HFF-Myc (cell line): ENCODE results near the gene KLHL29.

Source experiments
- DNase-seq: peaks from one replicate; pipeline ENCODE4 v3.0.0-alpha.2; 2011; ENCODE audit warnings: low read depth; ENCODE audit errors: extremely low read depth
- H3K4me3 ChIP-seq: replicated peaks from 2 replicates; pipeline ENCODE4 v1.5.1; 2011; ENCODE audit warnings: low read depth, mild to moderate bottlenecking, control low read depth, low read length
- CTCF ChIP-seq: IDR thresholded peaks from 2 replicates; pipeline ENCODE4 v1.5.1; 2012; ENCODE audit warnings: mild to moderate bottlenecking, low read depth, low read length, control low read depth; ENCODE audit errors: missing control alignments

Gene KLHL29

DNA sequence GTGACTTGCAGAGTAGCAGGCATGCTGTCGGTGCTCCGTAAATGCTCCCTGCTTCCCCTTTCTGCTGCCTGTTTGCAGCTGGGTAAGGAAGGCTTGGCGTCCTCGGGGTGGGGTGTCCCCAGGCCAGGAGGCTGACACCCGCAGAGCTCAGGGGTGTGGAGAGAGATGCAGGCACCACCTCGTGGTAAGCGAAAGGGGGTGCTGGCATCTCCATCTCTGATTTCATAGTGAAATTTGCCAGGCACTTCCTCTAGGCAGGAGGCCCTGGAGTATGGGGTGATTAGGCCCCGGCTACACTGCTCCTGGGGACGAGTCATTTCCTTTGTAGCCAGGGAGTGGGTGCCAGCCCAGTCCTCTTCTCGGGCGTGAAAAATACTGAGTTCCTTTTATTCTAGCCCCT is 160.4 kb downstream of the KLHL29 start:
- DNase-seq, result no peak
- TF ChIP-seq CTCF, result no peak
- H3K4me3 ChIP-seq, result no peak overlapping the region

DNA sequence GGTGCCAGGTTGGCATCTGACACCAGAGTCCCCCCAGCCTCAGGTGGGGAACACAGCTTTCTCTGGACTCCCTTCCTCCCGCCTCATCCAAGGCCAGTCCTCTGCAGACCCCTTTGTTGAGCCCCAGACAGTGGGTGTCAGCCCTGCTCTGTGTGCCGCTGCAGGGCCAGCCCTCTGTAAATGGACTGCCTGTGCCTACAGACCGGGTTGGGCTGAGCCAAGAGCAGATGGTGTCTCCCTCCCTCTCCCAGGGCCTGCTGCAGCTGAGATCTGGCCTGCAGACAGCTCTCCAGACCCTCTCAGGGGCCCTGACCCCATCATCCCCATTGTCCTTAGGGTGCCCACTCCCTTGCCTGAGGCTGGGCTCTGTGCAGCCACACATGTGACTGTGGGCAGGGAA is 160.8 kb downstream of the KLHL29 start:
- DNase-seq, result no peak
- H3K4me3 ChIP-seq, result no peak overlapping the region
- no peak for TF ChIP-seq CTCF

DNA sequence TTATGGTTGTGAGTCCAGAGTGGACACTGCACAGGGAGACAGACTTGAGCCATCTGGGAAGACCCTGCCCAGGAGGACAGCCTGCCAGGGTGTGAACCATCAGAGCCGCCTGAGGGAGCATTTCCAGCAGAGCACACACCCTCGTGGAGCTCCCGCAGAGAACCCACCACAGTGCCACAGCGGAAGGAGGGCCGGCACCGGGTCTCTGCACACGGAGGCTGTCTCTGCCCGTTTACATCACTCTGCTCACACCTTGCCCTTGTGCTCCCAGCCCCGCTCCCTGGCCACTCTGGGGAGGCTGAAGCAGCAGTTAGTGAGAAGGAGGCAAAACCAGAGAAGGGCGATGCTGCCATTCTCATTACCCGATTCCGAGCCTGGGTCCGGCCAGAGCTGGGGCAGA is 161.9 kb downstream of the KLHL29 start:
- no peak overlapping the region for H3K4me3 ChIP-seq
- TF ChIP-seq CTCF, result no peak
- DNase-seq, result no peak

DNA sequence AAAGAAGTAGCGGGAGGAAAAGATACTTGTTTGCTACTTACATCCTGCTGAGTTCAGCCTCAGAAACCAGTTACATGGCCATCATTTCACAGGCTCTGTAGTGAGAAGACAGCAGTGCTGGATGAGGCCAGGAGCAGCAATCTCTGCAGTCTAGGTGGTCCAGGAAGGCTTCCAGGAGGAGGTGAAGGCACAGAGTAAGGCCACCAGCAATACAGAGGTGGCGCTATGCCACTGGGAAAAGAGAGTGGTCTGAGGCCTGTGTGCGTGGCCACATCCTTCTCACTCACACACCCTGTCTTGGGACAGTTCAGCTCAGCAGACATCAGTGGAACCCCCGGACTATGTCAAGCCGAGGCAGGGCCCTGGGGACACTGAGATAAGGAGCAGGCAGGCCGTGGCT is 162.7 kb downstream of the KLHL29 start:
- TF ChIP-seq CTCF, result no peak
- DNase-seq, result no peak
- no peak overlapping the region for H3K4me3 ChIP-seq

DNA sequence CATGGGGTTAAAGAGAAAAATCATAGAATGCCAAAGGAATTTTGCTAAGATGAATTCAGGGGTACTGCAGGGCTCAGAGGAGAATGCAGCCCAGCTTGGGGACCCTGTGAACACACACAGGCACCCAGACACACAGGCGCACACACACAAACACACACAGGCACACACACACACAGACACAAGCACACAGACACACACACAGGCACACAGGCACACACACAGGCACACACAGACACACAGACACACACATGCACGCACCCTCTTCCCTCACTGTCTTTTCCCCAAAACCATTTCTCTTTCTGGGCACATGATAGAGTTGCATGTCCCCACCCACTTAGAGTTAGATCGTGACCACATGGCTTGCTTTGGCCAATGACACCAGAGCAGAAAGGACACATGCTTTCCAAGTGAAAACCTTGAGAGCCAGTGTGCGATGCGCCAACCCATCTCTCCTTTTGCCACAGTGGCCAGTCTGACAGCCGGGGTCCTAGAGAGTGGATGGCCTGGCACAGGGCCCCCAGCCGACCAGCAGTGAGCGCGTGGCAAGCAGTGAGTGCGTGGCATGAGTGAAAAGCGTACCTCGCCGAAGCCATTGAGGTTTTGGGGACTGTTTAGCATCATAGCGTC is 163.3 kb downstream of the KLHL29 start:
- TF ChIP-seq CTCF, result no peak
- DNase-seq, result no peak
- H3K4me3 ChIP-seq, result no peak overlapping the region

- no peak for TF ChIP-seq CTCF
- no peak for DNase-seq
- H3K4me3 ChIP-seq, result no peak overlapping the region
Observed at GRCh38 chr2:23549051-23549450, 164.1 kb downstream of the KLHL29 start.
